Measurements from ENCODE around the gene RBBP5. TPM values are rescaled to one million over a fixed set of nuclear protein-coding genes. Genes with fewer than 3 reads are reported as not detected.
A peak's percentile ranks its signal among the peaks of the same experiment; 100 is the strongest.

The RBBP5 gene
- total RNA-seq, 1 experiment from 2014 or later, result 17.3 TPM

GRCh38 chr1:205045146-205045545, 76.6 kb downstream of the RBBP5 start:
- peaks cover 73% of the 10 kb centered on the region for H3K27me3 Mint-ChIP-seq (ENCODE audit: low read depth)

More at GRCh38 chr1:205045146-205045545, 76.6 kb downstream of the RBBP5 start:
- Histone ChIP-seq H3K4me1 (ENCODE audit: insufficient read depth, low read length) (peaks cover 12% of the 10 kb centered on the region; the same call in 1 of the 2 replicates), H2BK15ac (ENCODE audit: low read depth, low read length) (no peak overlapping the region), H3K79me1 (ENCODE audit: insufficient read depth, low read depth, low read length, poor library complexity, severe bottlenecking) (no peaks in the 10 kb centered on the region), H3K4ac (ENCODE audit: low read depth, low read length) (no peak overlapping the region), H2BK120ac (ENCODE audit: low read depth, low read length, poor library complexity, severe bottlenecking) (no peak overlapping the region), H3K14ac (ENCODE audit: insufficient read depth, low read length) (no peak overlapping the region), H4K91ac (ENCODE audit: insufficient read length, low read depth, low read length) (no peak overlapping the region), H2BK20ac (ENCODE audit: low read depth, low read length, poor library complexity, severe bottlenecking) (no peak overlapping the region), H4K8ac (replicated peaks; ENCODE audit: insufficient read length, low read depth, low read length) (no peak overlapping the region), H2BK12ac (ENCODE audit: insufficient read length, low read depth, low read length) (no peak overlapping the region), H3K56ac (ENCODE audit: insufficient read length, low read depth, low read length) (no peak overlapping the region), H3K27ac (ENCODE audit: insufficient read length, low read depth, low read length) (no peak overlapping the region), H3K23me2 (ENCODE audit: insufficient read length, low read depth, low read length, poor library complexity, severe bottlenecking) (no peaks in the 10 kb centered on the region), H3K79me2 (ENCODE audit: insufficient read depth, low read length) (no peaks in the 10 kb centered on the region), H3K4me2 (ENCODE audit: insufficient read depth, insufficient read length, low read length) (no peak overlapping the region), H3T11ph (ENCODE audit: low read length) (no peak overlapping the region), H4K20me1 (ENCODE audit: control insufficient read depth, insufficient read depth, insufficient read length) (peaks cover 4% of the 10 kb centered on the region), H3K27me3 (ENCODE audit: insufficient read depth, low read length) (no peaks in the 10 kb centered on the region; the same call in 1 of the 2 replicates), H3K9me3 (ENCODE audit: control insufficient read depth, low read depth, low read length) (no peaks in the 10 kb centered on the region), H3K18ac (ENCODE audit: insufficient read length, low read depth, low read length) (no peak overlapping the region), H3K9ac (ENCODE audit: extremely low read depth, insufficient read length, low read length) (no peak overlapping the region), H3K23ac (ENCODE audit: insufficient read length, low read depth, low read length) (no peak overlapping the region), H2AK5ac (ENCODE audit: insufficient read length, low read length) (no peak overlapping the region), H4K5ac (ENCODE audit: insufficient read length, low read depth, low read length) (no peak overlapping the region), H2BK5ac (ENCODE audit: insufficient read length, low read length) (no peak overlapping the region), H2AFZ (ENCODE audit: low read length) (no peak overlapping the region)
- H3K36me3 Mint-ChIP-seq (ENCODE audit: insufficient read depth in 1 of 3, low read depth in 3 of 3), result no peaks in the 10 kb centered on the region
- no CpG with 5 or more reads among the region's 11 CpGs for WGBS (ENCODE audit: extremely low coverage, insufficient read length, low lambda C conversion rate)
- peaks cover 35 to 46% of the 10 kb centered on the region in 2 experiments for H3K4me1 Mint-ChIP-seq
- H3K27ac Mint-ChIP-seq, result no peak overlapping the region
- H3K4me3 Mint-ChIP-seq, result 0 out of 5 replicates have a peak overlapping the region, but pooled peaks of 1 of the 2 experiments have one; percentile 48
- H3K9me3 Mint-ChIP-seq, result no peaks in the 10 kb centered on the region; a peak in 1 of 5 replicates
- TF ChIP-seq CTCF (conservative IDR thresholded peaks at IDR 0.05), result no peak
- no peak for DNase-seq
